Mesothelial cell of epicardium (in vitro differentiated cells): ENCODE measurements around the gene FOXN3. TPM values are rescaled to one million over a fixed set of nuclear protein-coding genes. Genes with fewer than 3 reads are reported as not detected.

Source experiments
- DNase-seq, 2 experiments: peaks; one replicate each; pipeline ENCODE4 v3.0.0; 2021; ENCODE audit warnings: low spot score in 2 of 2; ENCODE audit not compliant: unreplicated experiment in 2 of 2
- H3K27ac Mint-ChIP-seq: 2 replicates; pipeline ENCODE4 v1.8.0; 2021; ENCODE audit warnings: mixed read lengths
- H3K27me3 Mint-ChIP-seq: 2 replicates; pipeline ENCODE4 v1.8.0; 2021; ENCODE audit warnings: low read depth, mixed read lengths
- H3K36me3 Mint-ChIP-seq: 2 replicates; pipeline ENCODE4 v1.8.0; 2021; ENCODE audit warnings: mixed read lengths
- H3K4me1 Mint-ChIP-seq: 2 replicates; pipeline ENCODE4 v1.8.0; 2021; ENCODE audit warnings: mixed read lengths
- H3K4me3 Mint-ChIP-seq: 2 replicates; pipeline ENCODE4 v1.8.0; 2021; ENCODE audit warnings: mild to moderate bottlenecking, moderate library complexity, mixed read lengths
- H3K9me3 Mint-ChIP-seq: 2 replicates; pipeline ENCODE4 v1.8.0; 2021; ENCODE audit warnings: mixed read lengths
- total RNA-seq: library from RNA; stranded (reverse); gene quantifications from 3 replicates; pipeline ENCODE4 v1.2.1, GENCODE V29; 2021
- TF ChIP-seq, protein P1 (sequence below): fragments of 200-600 bp; sonication (generic); IDR thresholded peaks from one replicate; pipeline ENCODE4 v1.5.0; 2021; ENCODE audit warnings: antibody characterized with exemption; ENCODE audit not compliant: unreplicated experiment

Gene FOXN3
- total RNA-seq, 1 donor from 2014 or later, result 124 TPM

DNA sequence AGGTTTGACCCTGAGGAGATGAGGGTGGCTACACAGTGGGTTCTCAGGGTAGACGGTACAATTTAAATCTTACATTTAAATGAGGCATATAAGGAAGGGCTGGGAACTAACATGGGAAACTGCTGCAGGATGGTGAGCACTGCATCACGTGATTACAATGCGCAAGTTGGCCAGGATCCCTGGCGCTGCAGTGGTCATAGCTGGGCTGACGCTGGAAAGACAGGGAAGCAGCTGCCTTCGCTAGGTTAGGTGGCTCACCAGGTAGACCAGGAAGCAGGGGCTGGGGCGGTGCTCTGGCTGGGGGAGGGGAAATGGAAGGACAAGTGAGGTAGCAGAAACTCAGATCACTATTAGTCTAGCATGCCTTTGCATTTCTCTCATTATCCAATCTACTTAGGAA, 149.9 kb downstream of the FOXN3 start:
- H3K36me3 Mint-ChIP-seq, result peaks cover 3% of the 10 kb centered on the region
- no peak for DNase-seq
- no peak overlapping the region for H3K27ac Mint-ChIP-seq
- no peak overlapping the region for H3K4me3 Mint-ChIP-seq
- no peaks in the 10 kb centered on the region for H3K9me3 Mint-ChIP-seq
- peaks cover 13% of the 10 kb centered on the region for H3K4me1 Mint-ChIP-seq
- no peaks in the 10 kb centered on the region for H3K27me3 Mint-ChIP-seq
- TF ChIP-seq, protein P1, sequence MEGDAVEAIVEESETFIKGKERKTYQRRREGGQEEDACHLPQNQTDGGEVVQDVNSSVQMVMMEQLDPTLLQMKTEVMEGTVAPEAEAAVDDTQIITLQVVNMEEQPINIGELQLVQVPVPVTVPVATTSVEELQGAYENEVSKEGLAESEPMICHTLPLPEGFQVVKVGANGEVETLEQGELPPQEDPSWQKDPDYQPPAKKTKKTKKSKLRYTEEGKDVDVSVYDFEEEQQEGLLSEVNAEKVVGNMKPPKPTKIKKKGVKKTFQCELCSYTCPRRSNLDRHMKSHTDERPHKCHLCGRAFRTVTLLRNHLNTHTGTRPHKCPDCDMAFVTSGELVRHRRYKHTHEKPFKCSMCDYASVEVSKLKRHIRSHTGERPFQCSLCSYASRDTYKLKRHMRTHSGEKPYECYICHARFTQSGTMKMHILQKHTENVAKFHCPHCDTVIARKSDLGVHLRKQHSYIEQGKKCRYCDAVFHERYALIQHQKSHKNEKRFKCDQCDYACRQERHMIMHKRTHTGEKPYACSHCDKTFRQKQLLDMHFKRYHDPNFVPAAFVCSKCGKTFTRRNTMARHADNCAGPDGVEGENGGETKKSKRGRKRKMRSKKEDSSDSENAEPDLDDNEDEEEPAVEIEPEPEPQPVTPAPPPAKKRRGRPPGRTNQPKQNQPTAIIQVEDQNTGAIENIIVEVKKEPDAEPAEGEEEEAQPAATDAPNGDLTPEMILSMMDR, result no peak

DNA sequence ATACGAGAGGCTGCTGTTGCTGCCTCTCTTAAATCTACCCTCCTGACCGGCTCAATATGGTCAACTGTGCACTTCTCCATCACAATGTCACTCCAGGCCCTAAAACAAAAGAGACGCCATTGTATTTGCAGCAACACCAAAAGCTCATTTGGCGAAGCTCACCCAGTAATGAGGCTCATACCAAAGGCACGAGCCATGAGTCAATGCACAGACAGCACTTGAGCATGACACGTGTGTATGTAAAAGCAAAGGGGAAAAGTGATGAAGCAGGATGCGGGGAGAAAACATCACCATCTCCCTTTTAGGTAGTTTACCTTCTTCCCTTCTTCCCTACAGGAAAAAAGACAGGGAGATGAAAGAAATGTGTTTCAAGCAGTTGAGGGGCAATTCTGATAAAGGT, 150.3 kb downstream of the FOXN3 start:
- Mint-ChIP-seq H3K9me3 (no peaks in the 10 kb centered on the region), H3K27ac (no peak overlapping the region), H3K36me3 (peaks cover 3% of the 10 kb centered on the region), H3K27me3 (no peaks in the 10 kb centered on the region), H3K4me3 (no peak overlapping the region), H3K4me1 (peaks cover 14% of the 10 kb centered on the region)
- DNase-seq, result no peak
- TF ChIP-seq, protein P1, result no peak

DNA sequence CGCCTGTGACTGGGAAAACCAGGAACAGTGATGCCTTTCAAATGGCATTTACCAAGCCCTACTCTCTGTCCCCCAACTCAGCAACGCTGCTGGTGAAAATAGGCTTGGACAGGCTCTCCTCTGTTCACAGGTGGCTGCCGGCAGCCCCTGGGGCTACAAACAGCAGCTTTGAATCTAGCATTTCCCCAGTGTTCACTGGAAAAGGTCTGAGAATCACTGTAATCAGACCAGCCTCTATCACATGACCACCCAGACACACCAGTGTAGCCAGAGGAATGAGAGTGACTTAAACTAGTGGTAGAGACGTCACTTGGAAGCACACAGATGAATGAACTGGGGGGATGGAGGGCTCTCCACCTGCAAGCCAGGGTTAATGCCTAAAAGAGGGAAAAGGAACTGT, 151.8 kb downstream of the FOXN3 start:
- Mint-ChIP-seq H3K36me3 (peaks cover 3% of the 10 kb centered on the region), H3K27ac (no peak overlapping the region), H3K9me3 (no peaks in the 10 kb centered on the region)

DNA sequence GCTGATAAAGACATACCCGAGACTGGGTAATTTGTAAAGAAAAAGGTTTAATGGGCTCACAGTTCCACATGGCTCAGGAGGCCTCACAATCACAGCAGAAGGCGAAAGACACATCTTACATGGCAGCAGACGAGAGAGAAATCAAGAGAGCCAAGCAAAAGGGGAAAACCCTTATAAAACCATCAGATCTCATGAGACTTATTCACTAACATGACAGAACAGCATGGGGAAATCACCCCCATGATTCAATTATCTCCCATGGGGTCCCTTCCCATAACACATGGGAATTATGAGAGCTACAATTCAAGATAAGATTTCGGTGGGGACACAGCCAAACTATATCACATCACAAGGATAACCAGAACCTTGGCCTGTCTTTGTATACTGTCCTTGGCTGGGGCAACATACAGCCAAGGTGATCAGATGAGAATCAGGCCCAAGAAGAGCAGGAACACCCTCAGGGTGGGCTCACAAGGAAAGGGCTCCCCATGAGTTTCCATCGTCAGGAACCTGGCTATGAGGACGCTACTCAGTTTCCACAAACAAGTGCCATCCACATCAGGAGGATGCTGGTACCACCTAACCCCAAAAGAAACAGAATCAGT, 152.7 kb downstream of the FOXN3 start:
- H3K4me3 Mint-ChIP-seq, result no peak overlapping the region
- peaks cover 14% of the 10 kb centered on the region for H3K4me1 Mint-ChIP-seq
- H3K9me3 Mint-ChIP-seq, result no peaks in the 10 kb centered on the region
- H3K27me3 Mint-ChIP-seq, result no peaks in the 10 kb centered on the region
- TF ChIP-seq, protein P1, result no peak
- no peak overlapping the region for H3K27ac Mint-ChIP-seq
- no peak for DNase-seq
- H3K36me3 Mint-ChIP-seq, result peaks cover 3% of the 10 kb centered on the region

More for the DNA sequence above, 151.8 kb downstream of the FOXN3 start:
- H3K4me1 Mint-ChIP-seq, result peaks cover 14% of the 10 kb centered on the region
- TF ChIP-seq, protein P1, result no peak
- DNase-seq, result no peak
- H3K27me3 Mint-ChIP-seq, result no peaks in the 10 kb centered on the region
- no peak overlapping the region for H3K4me3 Mint-ChIP-seq

DNA sequence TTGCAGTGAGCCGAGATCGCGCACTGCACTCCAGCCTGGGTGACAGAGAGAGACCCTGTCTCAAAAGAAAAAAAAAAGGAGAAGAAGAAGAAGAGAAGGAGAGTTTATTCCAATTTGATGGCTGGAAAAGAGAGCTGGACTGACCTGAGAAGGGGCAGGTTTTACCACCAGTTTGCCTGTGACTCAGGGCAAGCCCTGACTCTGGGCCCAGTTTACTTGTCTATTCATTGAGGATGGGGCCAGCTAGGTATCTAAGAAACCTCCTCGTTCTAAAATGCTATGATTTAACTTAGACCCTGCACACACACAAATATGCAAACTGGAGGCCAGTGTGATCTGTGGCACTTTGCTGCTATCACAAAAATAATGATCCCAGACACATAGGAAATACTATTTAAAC, 155.0 kb downstream of the FOXN3 start:
- H3K9me3 Mint-ChIP-seq, result no peaks in the 10 kb centered on the region
- peaks cover 7% of the 10 kb centered on the region for H3K36me3 Mint-ChIP-seq
- H3K27ac Mint-ChIP-seq, result peak overlapping the region; percentile 69
- no peak for DNase-seq
- no peak overlapping the region for H3K4me3 Mint-ChIP-seq
- H3K4me1 Mint-ChIP-seq, result peaks cover 14% of the 10 kb centered on the region
- TF ChIP-seq, protein P1, result no peak
- no peaks in the 10 kb centered on the region for H3K27me3 Mint-ChIP-seq

DNA sequence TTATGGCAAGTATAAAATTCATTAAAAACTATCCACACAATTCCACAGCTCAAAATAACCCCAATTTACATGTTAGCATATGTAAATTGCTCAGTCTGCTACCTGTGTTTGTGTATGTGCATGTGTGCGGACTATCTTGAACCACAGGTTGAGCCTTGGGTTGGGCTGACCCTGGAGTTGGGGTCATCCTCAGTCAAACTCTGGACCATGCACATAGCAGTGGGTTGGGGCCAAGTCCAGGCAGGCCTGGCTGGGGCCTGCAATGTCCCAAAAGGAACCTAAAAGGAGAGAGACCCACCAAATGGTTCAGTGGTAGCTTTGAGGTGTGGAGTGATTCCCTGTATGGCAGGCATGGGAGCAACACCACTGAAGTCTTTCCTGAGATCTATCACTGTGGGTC, 156.1 kb downstream of the FOXN3 start:
- H3K4me1 Mint-ChIP-seq, result peaks cover 14% of the 10 kb centered on the region
- H3K27ac Mint-ChIP-seq, result no peak overlapping the region
- no peaks in the 10 kb centered on the region for H3K9me3 Mint-ChIP-seq
- TF ChIP-seq, protein P1, result no peak
- H3K4me3 Mint-ChIP-seq, result no peak overlapping the region
- peaks cover 10% of the 10 kb centered on the region for H3K36me3 Mint-ChIP-seq
- no peaks in the 10 kb centered on the region for H3K27me3 Mint-ChIP-seq
- no peak for DNase-seq
